Activated CD4-positive, alpha-beta T cell treated with anti-CD3 and anti-CD28 coated beads, Interleukin-2, amount 50 U/mL, for 48 hours (primary cell): Measurements from ENCODE around the gene APMAP.
"Not testable (repeated sequence)": the region's sequence is repeated elsewhere in the genome, so short reads cannot be mapped to it uniquely, and the experiment has no call there.

ENCODE experiments used
- DNase-seq, 2 experiments: peaks; one replicate each; pipeline ENCODE4 v3.0.0-alpha.2; 2020

The APMAP gene

DNA sequence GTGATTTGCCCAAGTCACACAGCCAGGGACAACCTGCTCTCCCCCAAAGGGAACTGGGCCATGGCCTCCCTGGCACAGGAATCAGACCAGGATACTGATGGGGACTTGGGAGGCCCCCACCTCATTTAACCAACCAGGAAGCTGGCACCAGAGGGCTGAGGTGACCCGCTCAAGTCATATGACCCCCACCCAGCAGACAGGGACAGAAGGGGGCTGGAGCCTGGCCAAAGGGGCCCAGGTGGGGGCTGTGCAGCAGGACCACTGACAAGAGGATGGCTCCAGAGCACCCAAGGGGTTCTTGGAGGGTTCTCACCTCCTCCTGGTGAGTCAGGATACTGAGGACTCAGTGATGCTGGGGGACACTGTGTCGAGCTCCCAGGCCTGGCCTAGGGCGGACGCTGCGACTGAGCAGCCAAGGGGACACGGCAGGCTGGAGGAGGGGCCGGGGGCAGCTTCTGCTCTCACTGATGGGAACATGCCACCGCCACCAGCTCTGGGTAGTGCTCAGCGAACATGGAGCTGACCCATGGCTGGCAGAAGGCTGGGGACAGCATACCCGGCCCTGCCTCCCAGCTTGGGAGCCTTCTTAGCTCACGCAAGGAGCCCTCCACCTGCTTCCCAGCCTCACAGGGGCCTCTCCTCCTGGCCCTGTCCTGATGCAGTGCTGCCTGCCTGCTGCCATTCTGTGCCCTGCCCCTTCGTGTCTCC is 42.3 kb downstream of the APMAP start:
- DNase-seq = peak in 1 of 2 experiments; percentile 7

DNA sequence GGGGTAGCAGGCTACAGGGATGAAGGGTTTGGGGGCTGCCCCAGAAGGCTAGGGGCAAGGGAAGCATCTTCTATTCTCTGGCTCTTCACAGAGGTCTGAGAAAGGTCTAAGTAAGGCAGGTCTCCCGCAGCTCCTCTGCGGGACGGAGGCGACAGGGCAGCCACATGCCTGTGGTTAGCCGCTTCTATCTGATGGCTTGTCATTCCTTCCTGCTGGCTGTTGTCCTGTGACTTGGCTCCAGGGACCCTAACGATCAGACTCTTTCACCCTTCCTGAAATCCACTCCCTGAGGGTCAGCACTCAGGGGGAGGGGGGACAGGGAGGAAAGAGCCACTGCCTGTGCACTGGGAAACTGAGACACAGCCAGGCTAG is 42.8 kb downstream of the APMAP start:
- peak; percentile 29 to 30 for DNase-seq

- peak; percentile 83 to 86 for DNase-seq
These were observed 43.4 kb downstream of the APMAP start, which contains the start of gene CST7 for GRCh38 chr20:24948939-24949679. Gene CST7 (plus strand): TSS chr20:24949269. CDS start chr20:24949506, 237 bp downstream.

DNA sequence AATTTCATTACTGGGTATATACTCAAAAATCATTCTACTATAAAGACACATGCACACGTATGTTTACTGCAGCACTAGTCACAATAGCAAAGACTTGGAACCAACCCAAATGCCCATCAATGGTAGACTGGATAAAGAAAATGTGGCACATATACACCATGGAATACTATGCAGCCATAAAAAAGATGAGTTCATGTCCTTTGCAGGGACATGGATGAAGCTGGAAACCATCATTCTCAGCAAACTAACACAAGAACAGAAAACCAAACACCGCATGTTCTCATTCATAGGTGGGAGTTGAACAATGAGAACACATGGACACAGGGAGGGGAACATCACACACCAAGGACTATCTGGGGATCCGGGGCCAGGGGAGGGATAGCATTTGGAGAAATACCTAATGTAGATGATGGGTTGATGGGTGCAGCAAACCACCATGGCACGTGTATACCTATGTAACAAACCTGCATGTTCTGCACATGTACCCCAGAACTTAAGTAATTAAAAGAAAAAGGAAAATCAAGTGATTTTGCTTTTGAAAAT is 44.1 kb downstream of the APMAP start:
- not testable (repeated sequence) for DNase-seq

- not testable (repeated sequence) for DNase-seq
These were observed 46.2 kb downstream of the APMAP start for GRCh38 chr20:24946376-24946775.

DNA sequence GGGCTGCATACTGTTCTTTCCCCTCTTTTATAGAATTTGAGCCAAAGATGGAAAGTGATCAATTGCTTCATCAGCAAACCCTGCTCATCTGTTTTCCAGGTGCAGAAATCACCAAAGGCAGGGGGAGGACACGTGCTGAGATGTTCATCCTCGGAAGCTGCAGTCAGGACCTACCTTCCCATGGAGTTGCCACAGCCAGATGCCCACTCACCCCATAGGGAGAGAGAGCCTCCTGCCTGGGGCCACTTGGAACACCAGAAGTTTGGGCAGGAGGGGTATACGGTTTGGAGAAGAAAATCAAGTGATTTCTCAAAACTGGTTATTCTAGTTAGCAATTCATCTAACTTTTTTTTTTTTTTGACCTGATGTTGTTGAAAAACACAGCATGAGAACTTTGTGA is 48.8 kb downstream of the APMAP start:
- DNase-seq = no peak

DNA sequence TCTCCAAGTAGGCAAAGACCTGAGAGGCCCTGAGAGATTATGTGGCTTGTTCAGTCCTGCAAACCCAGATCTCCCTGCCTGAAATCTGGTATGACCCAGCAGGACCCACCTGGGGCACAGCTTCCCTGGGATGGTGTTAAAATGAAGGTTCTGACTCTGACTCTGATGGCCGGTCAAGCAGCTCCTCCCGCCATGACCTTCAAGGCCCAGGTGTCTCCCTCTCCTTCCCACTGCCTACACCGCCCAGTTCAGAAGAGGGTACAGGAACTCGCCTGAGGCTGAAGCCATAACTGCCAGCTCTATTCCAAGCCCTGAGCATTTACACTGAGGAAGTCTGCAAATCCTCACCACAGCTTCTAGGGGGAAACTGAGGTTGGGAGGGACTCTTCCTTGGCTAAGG is 49.4 kb downstream of the APMAP start:
- DNase-seq = no peak

DNA sequence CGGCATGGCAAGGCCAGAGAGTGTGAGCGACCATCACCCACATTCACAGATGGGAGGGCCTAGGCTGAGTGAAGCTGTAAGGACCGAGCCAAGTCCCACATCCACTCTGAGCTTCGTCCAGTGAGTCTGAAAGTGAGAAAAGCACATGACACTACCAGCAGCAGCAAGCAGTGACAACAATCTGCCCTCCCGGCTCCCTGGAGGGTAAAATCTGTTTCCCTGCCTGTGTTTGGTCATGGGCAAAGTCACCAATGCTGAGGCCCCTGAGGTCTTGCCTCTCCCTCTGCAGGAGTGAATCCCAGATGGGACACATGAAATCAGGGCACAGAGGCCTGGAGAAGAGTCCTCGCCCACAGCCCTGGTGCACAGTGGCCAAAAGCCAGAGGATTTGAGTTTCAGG is 49.9 kb downstream of the APMAP start:
- no peak for DNase-seq

- no peak for DNase-seq
These were observed 53.5 kb downstream of the APMAP start for GRCh38 chr20:24939036-24939435.

GRCh38 chr20:24938498-24938897 is 54.1 kb downstream of the APMAP start:
- DNase-seq = no peak

GRCh38 chr20:24937579-24937978 is 55.0 kb downstream of the APMAP start:
- no peak for DNase-seq

- DNase-seq = no peak
These were observed 55.8 kb downstream of the APMAP start for GRCh38 chr20:24936526-24937407.

DNA sequence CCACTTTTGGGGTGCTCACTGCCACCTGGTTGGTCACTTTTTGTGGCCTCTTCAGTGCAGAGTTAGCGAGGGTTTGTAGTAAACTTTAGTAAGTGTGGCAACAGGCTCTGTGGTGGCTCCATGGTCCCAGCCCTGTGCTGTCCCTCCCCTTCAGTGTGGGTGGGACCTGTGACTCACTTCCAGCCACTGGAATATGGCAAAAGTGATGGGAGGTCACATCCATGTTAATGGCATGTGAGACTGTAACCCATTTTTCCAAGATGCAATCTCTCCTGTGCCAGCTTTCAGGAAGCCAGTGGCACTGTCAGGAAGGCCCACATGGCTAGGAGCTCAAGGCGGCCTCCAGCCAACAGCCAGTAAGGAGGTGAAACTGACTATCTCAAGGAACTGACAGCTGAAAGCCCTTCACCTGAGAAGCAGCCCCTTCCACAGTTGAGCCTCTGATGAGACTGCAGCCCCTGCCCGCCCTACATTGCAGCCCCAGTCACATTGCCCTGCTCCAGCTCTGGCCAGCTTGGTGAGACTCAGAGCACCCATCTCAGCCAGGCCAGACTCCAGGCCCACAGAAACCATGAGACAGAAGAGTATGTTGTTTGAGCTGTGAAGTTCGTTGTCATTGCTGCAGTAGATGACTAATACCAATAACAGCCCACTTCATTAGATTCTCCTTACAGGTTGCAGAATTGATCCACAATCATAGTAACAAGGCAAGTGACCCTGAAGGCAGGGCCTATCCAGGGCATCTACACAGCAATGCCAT is 56.6 kb downstream of the APMAP start:
- DNase-seq = no peak

DNA sequence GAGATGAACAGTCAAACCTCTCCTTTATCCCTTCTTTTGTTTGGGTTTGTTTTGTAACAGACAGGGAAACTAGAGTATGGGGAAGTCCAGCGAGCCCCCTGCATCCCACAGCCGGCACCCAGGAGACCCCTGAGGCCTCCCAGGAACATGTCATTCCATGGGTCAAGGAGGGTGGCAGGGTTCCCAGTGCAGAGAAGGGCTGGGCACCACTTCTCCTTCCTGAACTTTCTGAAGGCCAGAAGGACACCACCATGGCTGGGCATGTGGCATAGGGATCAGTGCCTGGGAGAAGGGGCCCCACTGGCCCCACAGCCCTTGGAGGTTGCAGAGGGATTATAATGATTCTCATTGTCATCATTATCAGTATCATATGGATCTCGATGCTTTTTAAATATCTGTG is 57.4 kb downstream of the APMAP start:
- DNase-seq = no peak

- DNase-seq = no peak
These were observed 57.8 kb downstream of the APMAP start for GRCh38 chr20:24934716-24935115.

DNA sequence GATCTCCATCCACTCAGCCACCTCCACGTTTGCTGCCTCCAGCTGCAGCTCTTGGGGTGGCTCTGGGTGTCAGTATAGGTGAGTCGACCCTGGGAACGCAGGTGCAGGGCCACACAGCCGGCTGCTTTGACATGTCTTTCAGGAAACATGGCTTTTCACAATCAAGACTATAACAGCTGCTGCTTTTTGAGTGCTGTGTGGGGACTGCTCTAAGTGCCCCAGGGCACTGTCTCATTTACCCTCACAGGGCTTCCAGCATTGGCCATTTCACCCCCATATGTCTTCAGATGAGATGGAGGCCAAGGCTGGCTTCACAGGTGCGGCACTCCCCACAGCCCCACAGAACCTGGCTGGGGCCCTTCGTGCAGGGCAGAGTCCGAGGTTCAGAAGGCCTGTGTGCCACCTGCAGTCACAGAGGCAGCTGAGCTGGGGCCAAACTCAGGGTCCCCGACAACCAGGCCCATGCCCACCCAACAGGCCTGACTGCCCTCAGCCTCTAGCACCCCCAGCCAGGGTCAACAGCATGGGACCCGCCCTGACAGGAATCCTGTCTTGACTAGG is 58.4 kb downstream of the APMAP start:
- no peak for DNase-seq

- no peak for DNase-seq
These were observed 59.2 kb downstream of the APMAP start for GRCh38 chr20:24933266-24933908.

GRCh38 chr20:24931893-24932292 is 60.7 kb downstream of the APMAP start:
- not testable (repeated sequence) for DNase-seq

GRCh38 chr20:24930724-24931688 is 61.5 kb downstream of the APMAP start:
- not testable (repeated sequence) for DNase-seq
